ENCODE data around the gene GPC1.
"Not testable (repeated sequence)": the region's sequence is repeated elsewhere in the genome, so short reads cannot be mapped to it uniquely, and the experiment has no call there.

Gene GPC1

DNA sequence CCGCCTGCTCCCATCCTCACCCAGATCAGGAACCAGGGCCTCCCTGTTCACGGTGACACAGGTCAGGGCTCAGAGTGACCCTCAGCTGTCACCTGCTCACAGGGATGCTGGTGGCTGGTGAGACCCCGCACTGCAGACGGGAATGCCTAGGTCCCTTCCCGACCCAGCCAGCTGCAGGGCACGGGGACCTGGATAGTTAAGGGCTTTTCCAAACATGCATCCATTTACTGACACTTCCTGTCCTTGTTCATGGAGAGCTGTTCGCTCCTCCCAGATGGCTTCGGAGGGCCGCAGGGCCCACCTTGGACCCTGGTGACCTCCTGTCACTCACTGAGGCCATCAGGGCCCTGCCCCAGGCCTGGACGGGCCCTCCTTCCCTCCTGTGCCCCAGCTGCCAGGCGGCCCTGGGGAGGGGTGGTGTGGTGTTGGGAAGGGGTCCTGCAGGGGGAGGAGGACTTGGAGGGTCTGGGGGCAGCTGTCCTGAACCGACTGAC, 31.7 kb downstream of the GPC1 start:
- DNase-seq (ENCODE audit: low spot score), result no peak

DNA sequence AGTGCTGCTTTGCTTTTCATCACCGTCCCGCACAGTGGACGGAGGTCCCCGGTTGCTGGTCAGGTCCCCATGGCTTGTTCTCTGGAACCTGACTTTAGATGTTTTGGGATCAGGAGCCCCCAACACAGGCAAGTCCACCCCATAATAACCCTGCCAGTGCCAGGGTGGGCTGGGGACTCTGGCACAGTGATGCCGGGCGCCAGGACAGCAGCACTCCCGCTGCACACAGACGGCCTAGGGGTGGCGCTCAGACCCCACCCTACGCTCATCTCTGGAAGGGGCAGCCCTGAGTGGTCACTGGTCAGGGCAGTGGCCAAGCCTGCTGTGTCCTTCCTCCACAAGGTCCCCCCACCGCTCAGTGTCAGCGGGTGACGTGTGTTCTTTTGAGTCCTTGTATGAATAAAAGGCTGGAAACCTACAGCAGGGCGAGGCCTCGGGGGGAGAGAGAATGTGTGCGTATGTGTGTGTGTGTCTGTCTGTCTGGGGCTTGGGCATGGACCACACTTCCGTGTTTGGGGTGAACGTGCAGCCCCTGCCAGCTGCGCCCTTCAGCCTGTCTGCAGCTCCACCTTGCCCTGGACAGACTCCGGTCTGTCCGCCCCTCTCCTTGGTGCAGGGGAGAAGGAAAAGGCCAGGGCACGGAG, 32.3 kb downstream of the GPC1 start:
- no peak for DNase-seq (ENCODE audit: low spot score)

DNA sequence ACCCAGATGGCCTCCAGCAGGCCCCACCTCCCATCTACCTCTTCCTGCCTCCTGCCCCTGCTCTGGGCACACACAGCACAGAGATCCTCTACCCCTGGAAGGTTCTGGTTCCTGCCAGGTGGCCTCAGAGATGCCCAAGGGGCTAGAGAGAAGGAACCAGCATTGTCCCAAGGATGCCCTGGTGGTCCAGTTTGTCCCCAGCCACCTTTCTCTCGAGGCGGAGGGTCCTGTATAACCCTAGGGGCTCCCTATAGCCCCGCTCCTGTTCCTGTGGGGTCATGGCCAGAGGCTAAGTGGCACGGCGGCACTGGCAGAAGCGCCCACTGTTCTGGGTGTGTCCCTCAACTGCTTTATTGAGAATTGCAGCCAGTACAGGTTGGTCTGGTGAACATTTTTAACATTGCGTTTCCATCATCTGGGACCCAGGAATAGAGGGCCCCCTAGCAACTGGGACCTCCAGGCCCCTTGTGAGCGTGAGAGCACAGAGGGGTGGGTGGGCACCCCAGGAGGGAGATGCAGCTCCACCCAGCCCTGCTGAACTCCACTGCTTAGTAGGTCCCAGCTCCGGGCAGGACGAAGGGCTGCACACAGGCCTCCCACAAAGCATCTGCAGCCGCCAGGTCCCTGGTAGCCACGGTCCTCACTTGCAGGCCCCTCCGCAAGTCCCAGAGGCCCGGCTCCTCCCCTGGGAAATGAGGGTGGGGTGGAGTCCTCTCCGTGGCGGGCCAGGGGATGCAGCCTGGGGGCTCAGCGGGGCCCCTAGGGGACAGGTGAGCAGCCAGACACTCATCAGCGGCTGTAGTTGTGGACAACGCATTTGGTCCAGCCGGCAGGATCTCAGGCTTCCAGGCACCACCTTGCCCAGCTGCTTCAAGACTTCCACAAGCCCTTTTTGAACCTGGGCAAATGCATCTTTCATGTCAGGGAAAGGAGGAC, 33.1 kb downstream of the GPC1 start:
- no peak for DNase-seq (ENCODE audit: low spot score)

DNA sequence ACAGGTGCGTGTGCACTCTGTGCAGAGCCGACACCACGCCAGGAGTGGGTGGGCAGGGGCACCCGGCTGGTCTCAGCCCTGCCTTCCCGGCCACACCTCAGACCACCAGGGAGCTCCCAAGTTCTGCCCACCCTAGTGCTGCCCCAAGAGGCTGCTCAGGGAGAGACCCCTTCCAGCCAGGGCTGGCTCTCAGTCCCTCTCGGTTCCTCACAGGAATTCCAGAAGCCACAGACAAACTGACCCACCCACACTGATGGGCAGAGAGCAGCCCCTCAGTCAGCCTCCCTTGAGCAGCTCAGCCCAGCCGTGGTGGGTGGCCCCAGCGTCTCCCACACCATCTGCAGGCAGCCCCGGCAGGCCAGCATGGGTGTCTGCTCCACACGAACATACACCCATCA, 33.8 kb downstream of the GPC1 start:
- no peak for DNase-seq (ENCODE audit: low spot score)

DNA sequence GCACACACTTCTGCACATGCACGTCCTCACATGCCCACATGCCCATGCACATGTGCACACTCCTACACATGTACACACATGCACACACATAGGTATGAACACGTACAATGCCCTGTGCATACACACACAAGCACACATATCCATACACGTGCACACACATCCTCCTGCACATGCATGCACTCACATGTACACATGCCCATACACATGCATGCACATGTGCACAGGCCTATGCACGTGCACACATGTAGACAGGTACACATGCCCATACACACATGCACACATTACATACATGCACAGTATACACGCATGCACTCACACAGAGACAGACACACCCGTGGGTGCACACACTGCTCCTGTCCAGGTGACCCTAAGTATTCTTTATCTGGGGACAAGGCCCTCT, 34.3 kb downstream of the GPC1 start:
- no peak for DNase-seq (ENCODE audit: low spot score)

DNA sequence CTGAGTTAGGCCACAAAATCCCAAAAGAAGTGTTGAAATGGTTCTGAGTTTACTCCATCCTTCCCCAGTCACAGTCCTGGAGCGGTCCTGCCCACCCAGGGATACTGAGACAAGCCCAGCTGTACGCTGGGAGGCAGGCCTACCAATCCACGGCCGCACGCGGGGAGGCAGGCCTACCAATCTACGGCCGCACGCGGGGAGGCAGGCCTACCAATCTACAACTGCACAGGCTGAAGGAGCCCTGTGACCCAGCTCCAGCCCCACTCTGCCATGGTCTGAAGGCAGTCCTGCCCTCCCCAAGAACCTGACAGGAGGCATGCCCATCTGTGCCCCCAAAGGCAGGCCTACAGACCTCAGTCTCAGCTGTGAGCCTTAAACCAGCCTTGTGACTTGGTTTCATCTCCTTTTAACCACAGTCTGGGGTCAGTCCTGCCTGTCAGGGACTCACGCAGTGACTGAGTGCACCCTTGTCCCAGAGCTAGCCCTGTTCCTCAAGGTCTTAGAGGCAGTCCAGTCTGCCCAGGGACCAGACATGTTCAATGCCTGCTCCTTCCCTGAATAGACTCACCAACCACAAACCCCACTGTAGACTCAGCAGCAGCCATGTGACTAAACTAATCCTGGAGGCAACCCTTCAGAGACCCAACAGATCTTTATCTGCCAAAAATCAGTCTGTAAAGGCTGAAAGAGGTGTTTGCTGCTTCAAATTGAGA, 36.8 kb downstream of the GPC1 start:
- no peak for DNase-seq (ENCODE audit: low spot score)

DNA sequence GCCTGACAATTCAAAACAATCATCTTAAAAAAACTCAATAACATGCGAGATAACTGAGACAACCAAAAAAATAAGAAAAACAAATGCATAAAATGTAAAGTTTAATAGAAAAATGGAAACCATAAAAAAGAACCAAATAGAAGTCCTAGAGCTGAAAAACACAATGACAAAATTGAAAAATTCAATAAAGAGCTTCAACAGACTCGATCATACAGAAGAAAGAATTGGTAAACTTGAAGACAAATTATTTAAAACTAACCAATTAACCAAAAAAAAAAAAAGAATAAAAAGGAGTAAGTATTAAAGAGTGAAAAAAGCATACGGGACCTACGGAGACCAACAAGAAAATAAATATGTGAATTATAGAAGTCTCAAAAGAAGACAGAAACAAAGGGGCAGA, 37.7 kb downstream of the GPC1 start:
- no peak for DNase-seq (ENCODE audit: low spot score)

DNA sequence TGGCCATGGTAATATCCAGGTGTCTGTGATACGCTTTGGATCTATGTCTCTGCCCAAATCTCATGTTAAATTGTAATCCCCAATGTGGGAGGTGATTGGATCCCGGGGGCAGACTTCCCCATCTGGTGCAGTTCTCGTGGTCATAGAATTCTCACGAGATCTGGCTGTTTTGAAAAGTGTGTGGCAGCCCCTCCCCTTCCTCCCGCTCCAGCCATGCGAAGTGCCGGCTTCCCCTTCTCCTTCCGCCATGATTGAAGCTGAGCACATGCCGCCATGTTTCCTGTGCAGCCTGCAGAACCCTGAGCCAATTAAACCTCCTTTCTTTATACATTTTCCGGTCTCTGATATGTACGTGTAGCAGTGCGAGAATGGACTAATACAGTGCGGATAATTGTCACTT, 42.5 kb downstream of the GPC1 start:
- DNase-seq (ENCODE audit: low spot score), result no peak

DNA sequence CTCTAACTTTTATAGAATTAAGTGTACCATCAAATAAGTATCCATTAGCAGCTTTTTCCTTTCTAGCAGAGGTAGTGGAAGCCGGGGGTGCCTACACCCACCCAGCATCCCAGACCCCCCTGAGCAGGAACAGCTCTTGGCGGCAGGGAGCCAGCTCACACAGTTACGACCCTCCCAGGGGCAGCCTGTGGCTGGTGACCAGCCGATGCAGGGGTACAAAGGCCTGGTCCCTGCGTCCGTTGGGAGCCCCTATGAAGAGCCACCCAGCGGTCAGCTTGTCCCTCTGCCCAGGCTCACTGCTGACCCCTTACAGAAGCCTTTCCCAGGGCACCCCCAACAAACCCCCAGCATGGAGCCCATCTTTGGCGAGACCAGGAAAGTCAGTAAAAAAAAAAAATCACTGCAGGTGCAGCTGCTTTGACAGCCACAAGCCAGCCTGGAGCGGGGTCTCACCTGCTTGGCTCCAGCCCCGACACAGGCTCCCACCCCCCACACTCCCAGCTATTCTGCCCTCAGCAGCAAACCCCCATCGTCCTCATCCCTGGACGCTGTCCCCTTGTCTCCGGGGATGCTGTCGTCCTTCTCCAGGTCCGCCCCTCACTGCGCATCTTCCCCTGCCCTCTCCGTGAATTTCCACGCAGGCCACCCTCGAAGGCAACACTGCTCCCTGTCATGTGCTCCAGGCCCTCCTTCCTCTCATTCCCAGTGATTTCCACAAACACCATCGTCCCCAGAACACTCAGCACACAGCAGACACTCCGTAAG, 43.1 kb downstream of the GPC1 start:
- DNase-seq (ENCODE audit: low spot score), result no peak

DNA sequence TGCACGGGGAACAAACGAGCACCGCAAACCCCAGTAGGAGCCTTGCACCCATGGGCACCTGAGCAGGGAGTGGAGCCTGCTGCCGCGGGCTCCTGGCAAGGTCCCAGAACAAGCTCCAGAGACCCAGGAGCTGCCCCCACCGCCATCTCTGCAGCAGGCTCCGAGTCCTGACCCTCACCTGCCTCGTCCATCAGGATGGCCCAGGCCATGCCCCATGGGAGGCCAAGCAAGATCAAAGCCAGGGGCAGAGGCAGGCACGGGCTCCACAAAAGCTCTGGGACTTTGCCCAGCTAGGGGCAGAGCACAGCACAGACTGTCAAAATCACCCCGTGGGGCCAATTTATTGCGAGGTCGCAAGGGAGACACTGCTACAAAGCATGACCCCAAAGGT, 43.6 kb downstream of the GPC1 start:
- no peak for DNase-seq (ENCODE audit: low spot score)

DNA sequence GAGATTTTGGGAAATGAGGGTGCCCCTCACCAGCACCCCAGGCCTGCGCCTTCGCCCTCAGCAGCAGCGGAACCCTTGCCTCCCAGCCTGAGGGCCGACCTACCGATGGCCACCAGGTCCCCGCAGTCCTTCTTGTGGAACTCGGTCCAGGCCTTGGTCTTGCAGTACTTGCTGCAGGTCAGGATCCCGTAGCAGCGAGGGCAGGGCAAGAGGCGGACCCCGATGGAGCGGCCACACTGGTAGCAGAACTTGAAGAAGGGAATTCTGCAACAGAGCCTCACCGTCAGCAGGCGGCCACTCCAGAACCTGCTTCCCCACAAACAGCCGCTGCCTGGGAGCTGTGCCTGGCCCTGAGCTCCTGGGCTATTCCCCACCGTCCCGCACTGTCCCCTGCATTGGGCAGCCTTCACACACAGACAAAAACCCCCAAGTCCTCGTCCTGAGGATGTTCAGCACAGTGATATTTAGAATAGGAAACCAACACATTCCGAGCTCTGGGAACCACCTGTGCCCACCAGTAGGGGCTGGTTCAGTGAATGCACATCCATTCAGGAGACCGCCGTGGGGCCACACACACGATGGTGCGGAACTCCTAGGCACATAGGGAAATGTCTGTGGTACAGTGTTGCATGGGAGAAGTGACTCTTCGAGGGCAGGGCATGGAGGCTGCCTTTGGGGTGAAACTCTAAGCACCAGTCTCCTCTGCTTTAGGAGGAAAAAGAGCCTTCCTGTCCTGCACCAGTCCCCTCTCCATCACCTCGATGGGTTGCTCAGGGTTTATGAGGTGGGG, 45.6 kb downstream of the GPC1 start:
- no peak for DNase-seq (ENCODE audit: low spot score)

DNA sequence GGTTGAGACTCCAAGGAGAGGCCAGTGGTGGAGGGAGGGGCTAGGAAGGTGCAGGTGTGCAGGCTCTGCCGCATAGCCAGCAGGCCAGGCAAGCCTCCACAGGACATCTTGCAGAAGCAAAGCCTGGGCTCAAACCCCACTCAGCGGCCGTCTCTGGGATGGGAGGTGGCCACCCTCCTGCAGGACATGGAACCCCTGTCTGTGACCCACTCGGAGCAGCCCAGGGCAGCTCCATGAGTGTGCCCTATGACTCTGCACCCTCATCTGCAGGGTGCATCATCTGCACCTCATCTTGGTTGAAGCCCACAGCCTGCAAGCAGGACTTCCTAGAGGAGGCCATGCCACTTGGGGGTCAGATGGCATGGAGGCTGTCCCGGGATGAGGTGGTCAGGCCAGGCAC, 46.3 kb downstream of the GPC1 start:
- DNase-seq (ENCODE audit: low spot score), result no peak

DNA sequence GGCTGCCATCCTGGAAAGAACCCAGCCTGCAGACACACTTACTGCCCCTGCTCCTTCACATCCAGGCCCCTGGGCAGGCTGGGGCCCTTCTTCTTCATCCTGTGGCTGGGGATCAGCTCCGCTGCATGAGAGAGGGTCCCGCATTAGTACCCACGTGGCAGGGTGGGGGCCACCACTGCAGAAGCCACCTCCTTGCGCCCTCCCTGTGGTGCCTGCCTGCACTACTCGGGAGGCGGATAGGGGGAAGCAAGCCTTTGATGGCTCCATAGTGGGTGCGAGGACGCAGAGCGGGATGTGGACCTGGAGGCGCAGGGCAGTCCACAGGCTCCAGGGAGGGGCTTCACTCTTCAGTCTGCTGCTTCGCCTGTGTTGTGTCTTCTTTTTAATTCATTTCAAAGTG, 46.7 kb downstream of the GPC1 start:
- DNase-seq (ENCODE audit: low spot score), result no peak

DNA sequence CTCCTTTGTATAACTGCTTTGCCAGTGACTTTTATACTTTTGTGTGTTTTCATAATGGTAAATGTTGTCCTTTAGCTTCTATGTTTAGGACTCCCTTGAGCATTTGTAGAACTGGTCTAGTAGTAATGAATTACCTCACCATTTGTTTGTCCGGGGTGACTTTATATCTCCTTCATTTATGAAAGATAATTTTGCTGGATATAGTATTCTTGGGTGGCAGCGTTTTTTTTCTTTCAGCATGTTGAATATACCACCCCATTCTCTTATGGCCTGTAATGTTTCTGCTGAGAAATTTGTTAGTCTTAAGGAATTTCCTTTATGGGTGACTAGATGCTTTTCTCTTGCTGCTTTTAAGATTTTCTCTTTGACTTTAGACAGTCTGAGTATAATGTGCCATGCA, 56.0 kb downstream of the GPC1 start:
- no peak for DNase-seq (ENCODE audit: low spot score)

DNA sequence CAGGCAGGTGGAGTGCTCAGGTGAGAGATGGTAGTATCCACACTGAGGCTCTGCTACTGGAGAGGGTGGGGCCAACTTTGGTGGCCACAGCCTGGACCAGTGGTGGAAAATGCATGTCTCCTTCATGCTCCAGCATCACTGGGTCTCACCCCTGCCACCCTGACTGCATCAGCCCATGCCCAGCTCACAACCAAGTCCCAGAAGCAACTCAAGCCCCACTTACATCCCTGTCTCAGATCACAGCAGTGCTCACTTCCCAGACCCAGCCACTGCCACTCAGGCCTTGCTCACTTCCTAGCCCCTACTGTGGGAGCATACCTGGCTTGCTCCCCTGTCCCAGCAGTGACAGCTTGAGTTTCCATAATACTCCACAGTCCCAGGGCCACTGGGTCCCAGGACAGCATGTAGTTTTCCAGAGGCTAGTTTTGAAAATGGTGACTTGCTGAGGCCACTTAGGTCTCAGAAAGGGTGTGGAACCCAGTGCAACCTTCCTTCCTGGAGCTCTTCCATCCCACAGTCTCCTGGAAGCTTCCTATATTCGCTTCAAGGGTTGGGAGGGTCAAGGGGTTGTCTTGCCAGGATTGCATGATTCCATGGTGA, 58.8 kb downstream of the GPC1 start:
- no peak for DNase-seq (ENCODE audit: low spot score)

DNA sequence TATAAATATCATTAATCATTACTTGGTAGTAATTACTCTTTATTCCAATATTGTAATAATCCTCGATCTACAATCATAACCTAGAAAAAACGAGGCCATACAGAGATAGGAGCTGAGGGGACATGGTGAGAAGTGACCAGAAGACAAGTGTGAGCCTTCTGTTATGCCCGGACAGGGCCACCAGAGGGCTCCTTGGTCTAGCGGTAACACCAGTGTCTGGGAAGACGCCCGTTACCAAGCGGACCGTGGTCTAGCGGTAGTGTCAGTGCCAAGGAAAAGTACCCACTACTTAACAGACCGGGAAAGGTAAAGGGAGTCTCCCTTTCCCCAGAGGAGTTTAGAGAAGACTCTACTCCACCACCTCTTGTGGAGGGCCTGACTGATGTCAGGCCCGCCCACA, 59.5 kb downstream of the GPC1 start:
- not testable (repeated sequence) for DNase-seq (ENCODE audit: low spot score)

DNA sequence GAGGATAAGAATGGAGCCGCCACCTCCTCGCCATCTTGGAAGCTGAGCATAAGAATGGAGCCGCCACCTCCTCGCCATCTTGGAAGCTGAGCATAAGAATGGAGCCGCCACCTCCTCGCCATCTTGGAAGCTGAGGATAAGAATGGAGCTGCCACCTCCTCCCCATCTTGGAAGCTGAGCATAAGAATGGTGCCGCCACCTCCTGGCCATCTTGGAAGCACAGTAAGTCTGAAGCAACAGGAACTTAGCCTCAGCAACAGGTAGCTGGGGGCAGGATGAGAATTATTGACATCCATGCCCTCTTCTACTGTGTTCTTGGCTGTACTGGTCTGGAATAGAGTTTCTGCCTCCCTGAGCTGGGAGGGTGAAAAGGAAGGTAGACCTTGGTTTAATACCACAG, 61.6 kb downstream of the GPC1 start:
- DNase-seq (ENCODE audit: low spot score), result not testable (repeated sequence)

DNA sequence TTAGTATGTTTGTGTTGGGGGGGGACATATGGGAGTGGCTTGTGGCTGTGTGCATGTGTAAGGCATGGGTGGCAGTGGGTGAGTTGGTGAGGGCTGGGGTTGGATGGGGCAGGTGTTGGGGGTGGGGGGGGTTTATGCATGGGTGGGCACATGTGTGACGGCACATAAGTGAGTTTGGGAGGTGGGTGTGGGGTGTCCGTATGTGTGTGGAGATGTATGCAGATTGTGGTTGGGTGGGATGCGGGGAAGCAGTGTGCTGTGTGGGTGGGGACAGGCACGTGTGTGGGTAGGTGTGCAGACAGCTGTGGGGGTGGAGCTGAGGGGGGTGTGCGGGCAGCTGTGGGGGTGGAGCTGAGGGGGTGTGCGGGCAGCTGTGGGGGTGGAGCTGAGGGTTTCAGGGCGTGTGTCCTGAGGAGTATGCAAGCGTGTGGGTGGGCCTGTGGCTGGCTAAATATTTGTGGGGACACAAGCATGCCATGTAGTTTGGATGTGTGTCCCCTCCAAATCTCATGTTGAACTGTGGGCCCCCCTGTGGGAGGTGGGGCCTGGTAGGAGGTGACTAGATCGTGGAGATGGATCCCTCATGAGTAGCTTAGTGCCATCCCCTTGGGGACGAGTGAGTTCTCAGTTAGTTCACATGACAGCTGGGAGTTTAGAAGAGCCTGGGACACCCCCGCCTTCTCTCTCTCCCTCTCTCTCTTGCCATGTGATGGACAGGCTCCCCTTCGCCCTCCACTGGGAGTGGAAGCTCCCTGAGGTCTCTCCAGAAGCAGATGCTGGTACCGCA, 62.9 kb downstream of the GPC1 start:
- DNase-seq (ENCODE audit: low spot score), result no peak

DNA sequence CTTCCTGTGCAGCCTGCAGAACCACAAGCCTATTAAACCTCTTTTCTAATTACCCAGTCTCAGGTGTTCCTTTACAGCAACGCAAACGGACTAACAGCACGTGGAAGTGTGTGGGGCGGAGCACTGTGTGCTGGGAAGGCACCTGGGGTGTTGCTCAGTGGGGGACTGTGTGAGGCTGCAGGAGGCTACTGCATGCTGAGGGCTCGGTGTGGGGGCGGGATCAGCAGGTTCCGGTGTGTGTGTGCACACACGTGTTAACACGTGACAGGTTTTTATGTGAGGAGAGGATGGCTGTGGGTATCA, 63.4 kb downstream of the GPC1 start:
- DNase-seq (ENCODE audit: low spot score), result no peak

All from germinal center (tissue), 1 donor.